KBM-7 (cell line): ENCODE data around the gene TRAF2.

ENCODE experiments used
- DNase-seq: peaks from one replicate; pipeline ENCODE4 v3.0.0-alpha.2; 2015
- in situ Hi-C: fragments of 300-500 bp; cut with MboI; formaldehyde crosslinking; loops from 2 replicates; pipeline ENCODE4 v1.14.3; 2020; ENCODE audit warnings: low sequenced_read_pairs, low pct_unique_long_range_greater_than_20kb, mixed read lengths

The TRAF2 gene

DNA sequence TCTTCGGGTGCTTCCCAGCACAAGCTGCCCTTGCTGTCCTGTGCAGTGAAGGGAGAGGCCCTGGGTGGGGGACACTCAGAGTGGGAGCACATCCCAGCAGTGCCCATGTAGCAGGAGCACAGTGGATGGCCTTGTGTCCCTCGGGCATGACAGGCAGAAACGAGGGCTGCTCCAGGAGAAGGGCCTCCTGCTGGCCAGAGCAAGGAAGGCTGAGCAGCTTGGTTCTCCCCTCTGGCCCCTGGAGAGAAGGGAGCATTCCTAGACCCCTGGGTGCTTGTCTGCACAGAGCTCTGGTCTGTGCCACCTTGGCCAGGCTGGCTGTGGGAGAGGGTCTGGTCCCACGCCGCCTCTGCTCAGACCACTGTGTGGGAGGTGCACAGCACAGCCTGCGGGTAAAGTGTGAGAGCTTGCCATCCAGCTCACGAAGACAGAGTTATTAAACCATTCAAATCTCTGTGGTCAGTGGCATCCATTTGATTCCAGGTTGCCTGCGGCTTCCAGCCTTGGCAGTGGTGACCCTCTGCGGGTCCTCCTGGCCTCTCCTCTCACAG lies 39.9 kb downstream of the TRAF2 start:
- DNase-seq = no peak
- in situ Hi-C loops = no loop called here

DNA sequence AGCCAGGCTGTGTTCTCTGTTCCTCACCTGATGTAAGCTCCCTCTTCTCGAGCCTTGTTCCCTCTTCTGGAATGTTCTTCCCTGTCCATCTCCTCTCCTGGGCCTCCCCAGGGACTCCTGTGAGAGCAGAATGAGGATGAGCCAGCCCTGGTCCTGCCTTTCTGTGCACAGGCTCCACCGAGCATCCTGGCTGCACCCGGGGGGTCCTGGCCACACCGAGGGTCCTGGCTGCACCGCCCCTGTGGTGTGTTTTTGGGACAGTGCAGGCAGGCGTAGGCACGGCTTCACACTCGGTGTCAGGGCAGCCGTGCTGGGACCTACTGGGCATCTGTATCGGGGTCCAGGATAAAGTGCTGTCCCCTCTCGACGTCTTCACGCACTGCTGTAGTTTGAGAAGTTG lies 40.4 kb downstream of the TRAF2 start:
- DNase-seq = no peak
- in situ Hi-C loops = no loop called here

DNA sequence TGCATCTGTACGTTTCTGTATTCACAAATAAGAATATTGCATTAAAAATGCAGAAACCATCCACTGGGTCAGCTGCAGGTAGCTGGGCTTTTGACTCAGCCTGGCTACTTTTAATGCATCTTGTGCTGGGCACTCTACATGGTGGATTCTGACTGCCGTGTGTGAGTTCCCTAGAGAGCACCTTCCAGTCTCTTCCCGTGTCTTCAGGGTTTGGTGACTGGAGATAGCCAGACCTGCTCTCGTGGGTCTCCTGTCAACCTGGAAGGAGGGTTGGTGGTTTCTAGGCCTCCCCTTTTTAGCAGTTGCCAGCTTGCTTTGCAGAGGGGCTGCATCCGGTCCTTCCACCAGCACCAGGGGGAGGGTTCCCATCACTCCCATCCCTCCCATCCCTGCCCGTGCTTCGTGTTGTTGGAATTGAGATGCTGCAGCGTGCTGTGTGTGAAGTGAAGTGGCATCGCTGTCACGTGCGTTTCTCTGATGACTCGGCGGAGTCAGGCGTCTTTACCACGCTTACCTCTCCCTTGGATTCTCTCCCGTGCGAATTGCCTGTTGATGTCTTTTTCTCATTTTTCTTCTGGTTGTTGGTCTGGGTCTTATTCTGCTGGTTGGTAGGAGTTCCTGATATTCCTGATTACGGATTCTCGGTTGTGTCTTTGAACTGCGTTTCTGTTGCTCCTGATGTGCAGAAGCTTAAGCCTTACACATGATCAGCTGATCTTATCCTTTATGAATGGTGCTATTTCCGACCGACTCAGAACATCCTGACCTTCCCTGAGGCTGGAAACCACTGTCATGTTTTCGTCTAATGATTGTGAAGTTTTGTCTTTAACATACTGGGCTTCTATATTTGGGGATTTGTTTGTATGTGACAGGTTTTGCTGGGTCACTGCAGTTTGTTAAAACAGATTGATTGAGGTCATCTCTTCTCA lies 41.3 kb downstream of the TRAF2 start:
- in situ Hi-C loops = no loop called here
- no peak for DNase-seq

DNA sequence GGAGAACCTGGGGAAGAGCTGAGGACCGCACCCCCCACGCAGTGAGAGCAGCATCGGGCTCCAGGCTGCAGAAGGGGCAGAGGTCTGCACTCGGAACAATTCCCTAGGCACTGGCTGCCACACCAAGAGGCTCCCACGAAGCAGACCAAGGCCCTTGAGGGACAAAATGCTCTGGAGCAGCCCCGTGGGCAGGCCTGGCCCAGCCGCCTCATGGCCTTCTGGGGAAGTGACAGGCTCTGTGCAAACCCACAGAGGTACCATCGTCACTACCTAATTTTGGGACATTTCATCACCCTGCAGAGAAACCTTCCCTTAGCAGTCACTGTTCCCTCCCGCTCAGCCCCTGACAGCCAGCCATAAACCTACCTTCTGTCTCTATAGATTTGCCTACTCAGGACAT lies 42.3 kb downstream of the TRAF2 start:
- no peak for DNase-seq
- in situ Hi-C loops = no loop called here

DNA sequence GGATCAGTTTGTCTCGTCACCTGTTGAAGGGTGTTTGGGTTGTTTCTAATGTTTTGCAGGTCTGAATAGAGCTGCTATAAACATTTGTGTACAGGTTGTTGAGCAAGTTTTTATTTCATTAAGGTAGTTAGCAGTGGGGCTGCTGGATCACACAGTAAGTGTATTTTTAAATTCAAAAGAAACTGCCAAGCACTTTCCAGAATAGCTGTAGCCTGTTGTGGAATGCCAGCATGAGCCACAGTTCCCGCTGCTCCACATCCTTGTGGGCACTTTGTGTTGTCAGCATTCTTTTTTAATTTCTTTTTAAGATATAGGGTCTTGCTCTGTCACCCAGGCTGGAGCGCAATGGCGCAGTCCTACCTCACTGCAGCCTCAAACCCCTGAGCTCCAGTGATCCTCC lies 43.7 kb downstream of the TRAF2 start:
- DNase-seq = no peak
- in situ Hi-C loops = no loop called here

DNA sequence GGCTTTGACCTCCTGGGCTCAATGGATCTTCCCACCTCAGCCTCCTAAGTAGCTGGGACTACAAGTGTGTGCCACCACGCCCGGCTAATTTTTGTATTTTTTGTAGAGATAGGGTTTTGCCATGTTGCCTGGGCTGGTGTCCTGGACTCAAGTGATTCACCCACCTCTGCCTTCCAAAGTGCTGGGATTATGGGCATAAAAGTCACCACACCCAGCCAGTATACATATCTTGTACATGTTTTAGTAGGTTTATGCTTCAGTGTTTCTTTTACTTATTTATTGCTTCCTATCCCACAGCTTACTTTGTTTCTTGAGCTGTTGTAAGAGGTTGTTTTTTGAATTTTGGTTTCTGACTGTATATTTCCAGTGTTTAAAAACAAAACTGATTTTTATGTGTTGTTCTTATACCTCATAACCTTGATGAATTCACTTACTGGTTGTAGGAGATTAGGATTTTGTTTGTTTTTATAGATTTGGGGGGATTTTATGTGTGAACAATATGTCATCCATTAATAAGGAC lies 45.4 kb downstream of the TRAF2 start:
- in situ Hi-C loops = no loop called here
- DNase-seq = no peak

DNA sequence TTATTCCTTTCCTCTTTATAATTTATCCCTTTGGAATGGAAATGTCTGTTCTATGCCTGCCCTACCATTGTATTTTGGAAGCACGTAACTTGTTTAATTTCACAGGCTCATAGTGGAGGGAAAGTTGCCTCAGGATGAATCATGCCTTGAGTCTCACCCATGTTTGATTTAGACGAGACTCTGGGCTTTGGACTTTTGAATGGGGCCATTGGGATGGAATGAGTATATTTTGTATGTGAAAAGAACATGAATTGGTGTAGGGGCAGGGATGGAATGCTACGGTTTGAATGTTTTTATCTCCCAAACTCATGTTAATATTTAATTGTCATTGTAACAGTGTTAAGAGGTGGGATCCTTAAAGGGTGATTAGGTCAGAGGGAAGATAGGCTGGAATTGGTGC lies 48.0 kb downstream of the TRAF2 start:
- no peak for DNase-seq
- in situ Hi-C loops = no loop called here

DNA sequence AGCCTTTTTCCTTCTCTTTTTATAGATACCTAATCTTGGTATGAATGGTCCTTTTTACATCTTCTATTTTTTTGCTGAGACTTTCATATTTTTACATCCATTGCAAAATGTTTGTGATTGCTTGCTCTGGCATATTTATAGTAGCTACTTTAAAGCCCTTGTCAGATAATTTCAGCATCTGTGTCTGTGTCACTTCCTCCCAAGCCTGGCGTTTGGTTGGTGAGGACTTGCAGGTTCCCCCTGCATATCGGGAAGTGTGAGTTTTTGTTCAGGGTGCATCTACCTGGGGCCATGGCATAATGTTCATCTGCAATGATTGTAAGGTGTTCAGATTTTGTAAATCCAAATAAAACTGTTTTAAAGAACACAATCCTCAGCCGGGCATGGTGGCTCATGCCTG lies 49.3 kb downstream of the TRAF2 start:
- in situ Hi-C loops = no loop called here
- DNase-seq = no peak

DNA sequence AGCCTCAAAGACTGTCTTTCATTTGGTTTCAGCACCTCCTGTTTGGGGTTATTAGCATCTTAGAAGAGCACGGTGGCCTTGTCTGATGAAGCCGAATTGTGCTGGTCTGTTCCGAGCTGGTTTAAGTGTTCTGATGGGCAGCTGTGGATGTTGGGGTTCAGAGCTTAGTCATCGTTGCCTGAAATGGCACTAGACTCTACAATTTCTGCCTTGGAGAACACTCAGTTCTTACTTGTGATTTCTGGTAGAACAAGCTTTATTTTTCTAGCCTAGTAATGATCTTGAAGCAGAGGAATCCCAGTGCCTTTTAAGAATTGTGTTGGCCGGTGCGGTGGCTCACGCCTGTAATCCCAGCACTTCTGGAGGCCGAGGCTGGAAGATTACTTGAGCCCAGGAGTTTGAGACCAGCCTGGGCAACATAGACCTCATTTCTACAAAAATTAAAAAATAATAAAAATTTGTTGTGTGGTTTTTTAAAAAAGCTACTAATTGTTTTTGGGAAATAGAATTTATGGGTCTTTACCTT lies 50.4 kb downstream of the TRAF2 start:
- DNase-seq = no peak
- in situ Hi-C loops = no loop called here

DNA sequence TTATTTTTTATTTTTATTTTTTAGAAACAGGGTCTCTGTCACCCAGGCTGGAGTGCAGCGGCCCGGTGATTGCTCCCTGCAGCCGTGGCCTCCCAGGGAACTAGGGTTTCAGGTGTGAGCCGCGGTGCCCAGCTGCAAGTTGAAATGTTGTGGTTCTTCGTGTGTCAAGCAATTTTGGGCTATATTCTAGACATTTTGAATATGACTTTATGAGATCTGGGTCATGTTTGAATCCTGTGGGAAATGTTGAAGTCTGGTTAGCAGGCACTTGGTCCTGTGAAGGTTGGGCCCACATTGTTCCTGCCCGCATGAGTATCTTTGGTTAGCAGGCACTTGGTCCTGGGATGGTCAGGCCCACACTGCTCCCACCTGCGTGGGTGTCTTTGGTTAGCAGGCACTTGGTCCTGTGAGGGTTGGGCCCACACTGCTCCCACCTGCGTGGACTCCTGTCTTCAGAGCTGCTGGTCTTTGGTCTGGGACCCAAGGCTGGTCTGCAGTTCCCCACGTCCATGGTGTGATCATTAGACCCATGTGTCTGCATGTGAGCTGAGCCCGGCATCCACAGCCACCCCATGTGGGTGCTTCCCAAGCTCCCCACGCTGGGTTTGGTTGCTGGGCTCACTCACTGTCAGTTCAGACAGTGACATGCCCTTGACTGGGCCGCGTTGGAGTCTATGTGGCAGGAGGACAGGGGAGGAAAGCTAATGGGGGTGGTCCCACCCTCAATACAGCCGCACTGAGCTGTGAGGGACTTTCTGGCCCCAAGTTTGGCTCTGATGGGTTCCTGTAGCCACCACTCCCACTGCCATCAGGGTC lies 51.1 kb downstream of the TRAF2 start:
- DNase-seq = no peak
- in situ Hi-C loops = no loop called here

DNA sequence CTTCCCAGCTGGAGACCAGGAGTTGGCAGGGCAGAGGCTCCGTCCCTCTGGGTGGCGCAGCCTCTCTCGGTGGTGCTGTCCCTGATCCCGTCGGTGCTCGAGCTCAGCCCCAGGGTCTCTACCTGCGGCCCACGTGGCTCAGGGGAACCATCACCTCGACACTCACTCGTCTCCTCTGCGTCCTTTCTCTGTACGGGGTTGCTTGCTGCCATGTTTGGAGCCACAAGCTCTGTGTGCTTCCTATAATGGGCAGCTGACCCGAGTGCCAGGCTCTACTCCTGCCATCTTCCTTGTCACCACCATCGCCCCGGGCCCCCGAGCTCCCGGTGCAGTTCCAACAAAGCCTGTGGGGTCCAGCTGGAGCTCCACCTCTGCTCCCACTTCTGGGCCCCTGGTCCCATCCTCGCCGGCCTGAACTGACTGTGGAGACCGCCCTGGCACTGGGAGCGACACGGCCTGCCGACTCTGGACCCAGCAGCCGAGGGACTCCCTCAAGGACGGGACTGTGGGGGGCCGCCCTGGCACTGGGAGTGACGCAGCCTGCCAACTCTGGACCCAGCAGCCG lies 53.2 kb downstream of the TRAF2 start:
- DNase-seq = no peak
- in situ Hi-C loops = no loop called here

DNA sequence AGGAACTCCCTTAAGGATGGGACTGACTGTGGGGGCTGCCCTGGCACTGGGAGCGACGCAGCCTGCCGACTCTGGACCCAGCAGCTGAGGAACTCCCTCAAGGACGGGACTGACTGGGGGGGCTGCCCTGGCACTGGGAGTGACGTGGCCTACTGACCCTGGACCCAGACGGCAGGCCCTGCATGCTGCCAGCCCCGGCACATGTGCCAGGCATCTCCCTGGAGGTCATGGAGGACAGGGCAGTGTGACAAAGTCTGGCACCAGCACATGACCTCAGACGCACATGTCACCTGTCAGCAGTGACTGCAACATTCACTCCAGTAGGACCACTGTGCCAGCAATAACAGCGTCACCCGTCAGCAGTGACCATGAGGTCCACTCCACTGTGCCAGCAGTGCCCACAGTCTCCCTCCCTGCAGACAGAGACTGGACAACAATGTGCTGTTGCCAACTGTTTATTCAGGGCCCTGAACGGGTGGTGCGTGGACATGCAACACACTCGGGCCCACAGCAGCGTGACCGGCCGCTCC lies 53.7 kb downstream of the TRAF2 start:
- in situ Hi-C loops = no loop called here
- no peak for DNase-seq

DNA sequence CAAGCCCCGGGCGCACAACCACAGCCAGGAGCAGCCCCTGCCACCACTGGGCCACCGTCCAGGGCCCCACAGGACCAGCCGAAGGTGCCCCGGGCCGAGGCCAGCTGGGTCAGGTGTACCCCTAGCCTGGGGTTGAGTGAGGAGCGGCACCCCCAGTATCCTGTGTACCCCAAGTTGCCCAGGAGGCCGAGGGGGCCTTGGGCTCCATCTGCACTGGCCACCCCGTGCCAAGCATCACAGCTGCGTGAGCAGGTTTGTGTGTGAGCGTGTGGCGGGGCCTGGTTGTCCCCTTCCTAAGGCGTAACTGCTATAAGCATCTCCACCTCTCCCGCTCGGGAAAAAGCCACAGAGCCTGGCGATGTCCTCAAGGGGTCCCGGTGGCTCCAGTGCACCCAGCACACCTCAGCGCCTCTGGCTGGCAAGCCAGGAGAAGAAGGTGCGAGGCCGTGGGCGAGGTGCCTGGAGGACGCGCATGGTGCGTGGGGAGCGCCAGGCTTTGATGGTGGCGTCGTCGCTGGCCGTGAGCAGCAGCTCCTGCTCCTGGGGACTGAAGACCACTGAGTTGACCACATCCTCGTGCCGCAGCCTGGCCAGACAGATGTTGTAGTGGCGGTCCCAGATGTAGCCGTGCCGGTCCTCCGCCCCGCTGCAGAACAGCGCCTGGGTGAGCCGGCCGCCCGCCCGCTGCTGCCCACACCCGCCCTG lies 54.4 kb downstream of the TRAF2 start:
- in situ Hi-C loops = no loop called here
- DNase-seq = no peak

DNA sequence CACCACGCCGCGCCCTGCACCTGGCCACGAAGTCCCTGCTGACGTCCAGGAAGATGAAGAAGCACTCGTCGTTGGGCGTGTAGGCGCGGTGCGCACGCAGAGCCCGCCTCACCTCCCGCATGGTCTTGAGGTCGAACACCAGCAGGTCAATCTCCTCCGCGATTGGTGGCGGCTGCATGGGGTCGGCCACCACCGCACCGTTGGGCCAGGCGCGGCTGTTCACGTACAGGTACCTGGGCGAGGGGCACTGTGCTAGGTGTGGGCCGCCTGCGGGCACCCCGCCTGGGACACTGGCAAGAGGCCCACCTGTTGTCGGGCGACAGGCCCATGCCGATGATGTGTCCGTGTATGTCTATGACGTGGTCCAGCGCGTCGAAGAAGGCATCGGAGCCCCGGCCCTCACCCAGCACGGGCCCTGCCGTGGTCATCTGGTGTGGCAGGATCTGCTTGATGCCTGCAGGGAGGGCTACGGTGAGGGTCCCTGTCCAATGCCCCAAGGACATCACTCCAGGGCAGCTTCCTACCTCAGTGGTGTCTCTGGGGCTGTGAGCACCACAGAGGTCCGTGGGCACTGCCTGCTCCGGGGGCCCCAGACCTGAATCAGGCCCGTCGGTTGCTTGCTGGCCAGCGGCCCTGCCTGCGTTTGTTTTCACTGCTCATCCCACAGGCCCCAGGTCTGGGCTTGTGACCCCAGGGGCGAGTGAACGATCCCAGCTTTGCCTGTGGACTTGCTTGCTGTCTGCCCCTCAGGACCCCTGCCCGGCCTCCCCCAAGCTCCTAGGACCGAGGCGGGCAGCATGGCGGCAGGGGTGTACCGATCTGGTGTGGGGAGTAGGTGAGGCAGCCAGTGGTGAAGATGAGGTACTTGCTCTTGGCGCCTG lies 55.2 kb downstream of the TRAF2 start:
- no peak for DNase-seq
- in situ Hi-C loops = no loop called here

DNA sequence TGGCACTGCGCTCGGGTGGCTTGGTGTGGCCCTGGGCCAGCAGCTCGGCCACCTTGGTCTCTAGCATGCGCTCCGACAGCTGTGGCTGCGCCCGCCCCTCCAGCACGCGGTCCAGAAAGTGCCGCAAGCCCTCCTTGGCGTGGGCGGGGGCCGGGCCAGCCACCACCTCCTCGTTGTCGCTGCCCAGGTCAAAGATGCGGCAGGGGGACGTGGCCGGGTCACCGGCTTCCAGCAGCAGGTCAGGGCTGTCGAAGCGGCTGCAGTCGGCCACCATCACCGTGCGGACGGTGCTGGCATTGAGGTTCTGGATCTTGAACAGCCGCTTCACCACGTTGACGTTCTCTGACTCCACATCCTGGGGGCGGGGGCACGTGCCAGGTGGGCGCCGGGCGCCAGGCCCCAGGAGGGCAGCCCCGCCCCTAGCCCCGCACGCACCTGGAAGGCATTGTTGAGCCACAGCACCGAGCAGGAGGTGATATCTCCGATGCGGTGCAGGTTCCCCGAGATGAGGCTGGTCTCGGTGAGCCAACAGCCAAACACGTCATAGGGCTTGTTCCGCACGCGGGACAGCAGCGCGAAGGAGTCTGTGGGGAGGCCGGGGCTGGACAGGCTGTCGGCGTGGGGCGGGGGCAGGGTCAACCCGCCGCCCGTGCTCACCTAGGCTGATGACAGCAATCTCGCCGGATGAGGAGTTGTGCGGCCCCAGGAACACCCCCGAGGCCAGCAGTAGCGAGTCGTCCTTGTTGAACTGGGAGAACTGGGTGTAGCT lies 56.0 kb downstream of the TRAF2 start:
- DNase-seq = no peak
- in situ Hi-C loops = no loop called here

DNA sequence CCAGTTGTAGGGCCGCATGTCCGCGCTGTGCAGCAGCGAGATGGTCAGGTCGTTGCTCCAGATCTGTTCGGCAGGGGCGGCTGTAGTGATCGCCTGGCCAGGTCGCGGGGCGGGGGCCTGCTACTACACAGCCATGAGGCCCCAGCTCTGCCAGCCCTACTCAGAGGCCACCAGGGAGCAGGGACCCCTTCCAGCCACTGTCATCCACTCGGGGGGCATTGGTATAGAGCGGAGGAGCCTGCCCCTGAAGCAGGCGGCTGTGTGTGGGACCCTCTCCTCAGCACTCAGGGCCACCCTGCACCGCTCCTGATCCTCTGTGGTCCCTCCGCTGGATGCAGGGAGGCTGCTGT lies 56.5 kb downstream of the TRAF2 start:
- in situ Hi-C loops = no loop called here
- DNase-seq = no peak
